B cell (primary cell): ENCODE data around the gene CARD8.

Source experiments
- CTCF ChIP-seq: fragments of 200-600 bp; IDR thresholded peaks from one replicate; pipeline ENCODE4 v1.8.0; 2022; ENCODE audit warnings: antibody characterized with exemption, mild to moderate bottlenecking
- EZH2 ChIP-seq: IDR thresholded peaks from 2 replicates; pipeline ENCODE4 v1.6.1; 2012; ENCODE audit warnings: borderline replicate concordance, low read depth, mild to moderate bottlenecking, moderate library complexity, low read length; ENCODE audit not compliant: insufficient read depth, poor library complexity, severe bottlenecking

DNA sequence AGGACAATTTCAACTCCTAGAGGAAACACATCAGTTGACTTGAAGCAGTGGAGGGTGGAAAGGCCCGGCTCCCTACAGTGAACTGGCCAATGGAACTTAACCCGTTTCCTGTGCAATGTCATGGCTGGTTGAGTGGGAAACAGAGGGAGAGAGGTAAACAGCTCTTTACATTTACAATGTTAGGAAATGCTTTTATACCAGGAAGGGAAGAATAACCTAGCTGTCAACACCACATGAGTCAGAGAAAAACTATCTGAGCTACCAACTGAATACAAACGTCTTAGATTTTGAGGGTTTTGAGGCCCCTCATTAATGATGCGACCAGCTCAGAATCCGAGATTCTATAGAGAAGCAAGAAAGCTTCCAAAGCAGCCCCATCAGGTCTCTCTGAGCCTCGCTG is 36.7 kb downstream of the CARD8 start:
- TF ChIP-seq CTCF (no peak), EZH2 (no peak)
